HAP-1 (cell line): ENCODE measurements around the gene OTOA.
"Not testable (repeated sequence)": the region's sequence is repeated elsewhere in the genome, so short reads cannot be mapped to it uniquely, and the experiment has no call there.

Experiments
- DNase-seq, 2 experiments: peaks; one replicate each; pipeline ENCODE4 v3.0.0-alpha.2; 2016 to 2020; ENCODE audit warnings: low spot score in 2 of 2
- H3K27me3 ChIP-seq: fragments of 250-450 bp; sonication (Bioruptor Pico); 2 replicates; pipeline ENCODE4 v1.5.1; 2020; ENCODE audit warnings: low read depth, mild to moderate bottlenecking, moderate library complexity
- H3K36me3 ChIP-seq: fragments of 250-450 bp; sonication (Bioruptor Pico); replicated peaks from 2 replicates; pipeline ENCODE4 v1.5.1; 2020; ENCODE audit warnings: mild to moderate bottlenecking
- H3K4me1 ChIP-seq: fragments of 250-450 bp; sonication (Bioruptor Pico); 2 replicates; pipeline ENCODE4 v1.5.1; 2020; ENCODE audit warnings: mild to moderate bottlenecking
- H3K4me3 ChIP-seq: fragments of 250-450 bp; sonication (Bioruptor Pico); 2 replicates; pipeline ENCODE4 v1.5.1; 2020; ENCODE audit warnings: mild to moderate bottlenecking, moderate library complexity
- H3K9me3 ChIP-seq: fragments of 250-450 bp; sonication (Bioruptor Pico); 2 replicates; pipeline ENCODE4 v1.5.1; 2020; ENCODE audit warnings: mild to moderate bottlenecking, moderate library complexity
- in situ Hi-C: fragments of 300-500 bp; cut with MboI; formaldehyde crosslinking; loops from 3 replicates; pipeline ENCODE4 v1.14.3; 2020; ENCODE audit warnings: low sequenced_read_pairs, inconsistent platforms, mixed read lengths

Gene OTOA

GRCh38 chr16:21666772-21667171 lies 3.0 kb downstream of the OTOA start:
- Histone ChIP-seq H3K9me3 (peaks cover 3% of the 10 kb centered on the region; the same call in 1 of the 2 replicates), H3K4me1 (peaks cover 9% of the 10 kb centered on the region), H3K36me3 (no peaks in the 10 kb centered on the region), H3K4me3 (no peak overlapping the region), H3K27me3 (no peaks in the 10 kb centered on the region)
- in situ Hi-C loops, result no loop called here
- DNase-seq, result peak; percentile 18 to 32

- no peak for DNase-seq
- in situ Hi-C loops, result no loop called here
- no peak overlapping the region for H3K4me3 ChIP-seq
- H3K4me1 ChIP-seq, result peaks cover 9% of the 10 kb centered on the region
- no peaks in the 10 kb centered on the region for H3K36me3 ChIP-seq
- H3K9me3 ChIP-seq, result peaks cover 3% of the 10 kb centered on the region; the same call in 1 of the 2 replicates
- H3K27me3 ChIP-seq, result no peaks in the 10 kb centered on the region
These were observed 3.8 kb downstream of the OTOA start for GRCh38 chr16:21667575-21667974.

- DNase-seq, result no peak
- Histone ChIP-seq H3K27me3 (no peaks in the 10 kb centered on the region), H3K4me3 (no peak overlapping the region), H3K36me3 (no peaks in the 10 kb centered on the region), H3K4me1 (no peaks in the 10 kb centered on the region), H3K9me3 (peaks cover 4% of the 10 kb centered on the region)
- in situ Hi-C loops, result no loop called here
These were observed 9.7 kb downstream of the OTOA start for GRCh38 chr16:21673469-21673868.

- in situ Hi-C loops, H3K4me1 ChIP-seq, H3K9me3 ChIP-seq, H3K4me3 ChIP-seq, H3K27me3 ChIP-seq, DNase-seq, H3K36me3 ChIP-seq: not testable (repeated sequence)
These were observed 10.7 kb downstream of the OTOA start for GRCh38 chr16:21674456-21674855.

GRCh38 chr16:21680714-21681113 lies 16.9 kb downstream of the OTOA start:
- H3K4me1 ChIP-seq, in situ Hi-C loops, H3K4me3 ChIP-seq: not testable (repeated sequence)

GRCh38 chr16:21683184-21683583 lies 19.4 kb downstream of the OTOA start:
- H3K36me3 ChIP-seq, result no peaks in the 10 kb centered on the region
- no peaks in the 10 kb centered on the region for H3K9me3 ChIP-seq
- H3K4me3 ChIP-seq, result no peak overlapping the region
- in situ Hi-C loops, result no loop called here
- no peaks in the 10 kb centered on the region for H3K4me1 ChIP-seq
- H3K27me3 ChIP-seq, result peaks cover 4% of the 10 kb centered on the region; the same call in 1 of the 2 replicates
- DNase-seq, result no peak

More at GRCh38 chr16:21680714-21681113, 16.9 kb downstream of the OTOA start:
- not testable (repeated sequence) for DNase-seq, H3K27me3 ChIP-seq, H3K9me3 ChIP-seq, H3K36me3 ChIP-seq

- Histone ChIP-seq H3K9me3 (no peaks in the 10 kb centered on the region), H3K4me1 (no peaks in the 10 kb centered on the region), H3K36me3 (no peaks in the 10 kb centered on the region), H3K27me3 (no peaks in the 10 kb centered on the region; the same call in 1 of the 2 replicates), H3K4me3 (no peak overlapping the region)
- in situ Hi-C loops, result no loop called here
- DNase-seq, result peak; percentile 9 to 65
These were observed 20.4 kb downstream of the OTOA start for GRCh38 chr16:21684199-21684598.

GRCh38 chr16:21685034-21685455 lies 21.3 kb downstream of the OTOA start:
- Histone ChIP-seq H3K9me3 (no peaks in the 10 kb centered on the region), H3K4me1 (no peaks in the 10 kb centered on the region), H3K27me3 (no peaks in the 10 kb centered on the region), H3K4me3 (no peak overlapping the region), H3K36me3 (no peaks in the 10 kb centered on the region)
- in situ Hi-C loops, result no loop called here
- DNase-seq, result peak in 1 of 2 experiments; percentile 37

GRCh38 chr16:21689107-21689506 lies 25.3 kb downstream of the OTOA start:
- Histone ChIP-seq H3K4me3 (no peak overlapping the region), H3K36me3 (no peaks in the 10 kb centered on the region), H3K27me3 (no peaks in the 10 kb centered on the region), H3K9me3 (no peaks in the 10 kb centered on the region), H3K4me1 (no peaks in the 10 kb centered on the region)
- no peak for DNase-seq
- in situ Hi-C loops, result no loop called here

GRCh38 chr16:21690967-21691366 lies 27.2 kb downstream of the OTOA start:
- H3K4me3 ChIP-seq, H3K36me3 ChIP-seq, H3K9me3 ChIP-seq, H3K27me3 ChIP-seq, DNase-seq, in situ Hi-C loops, H3K4me1 ChIP-seq: not testable (repeated sequence)

GRCh38 chr16:21694609-21695008 lies 30.8 kb downstream of the OTOA start:
- H3K4me3 ChIP-seq, result no peak overlapping the region
- no peaks in the 10 kb centered on the region for H3K9me3 ChIP-seq
- in situ Hi-C loops, result no loop called here
- no peak for DNase-seq
- H3K4me1 ChIP-seq, result no peaks in the 10 kb centered on the region
- no peaks in the 10 kb centered on the region for H3K36me3 ChIP-seq
- H3K27me3 ChIP-seq, result peaks cover 3% of the 10 kb centered on the region; the same call in 1 of the 2 replicates

GRCh38 chr16:21697032-21697431 lies 33.3 kb downstream of the OTOA start:
- Histone ChIP-seq H3K4me1 (no peaks in the 10 kb centered on the region), H3K4me3 (no peak overlapping the region), H3K9me3 (no peaks in the 10 kb centered on the region), H3K36me3 (no peaks in the 10 kb centered on the region), H3K27me3 (peaks cover 3% of the 10 kb centered on the region; the same call in 1 of the 2 replicates)
- in situ Hi-C loops, result no loop called here
- no peak for DNase-seq

- no peaks in the 10 kb centered on the region for H3K9me3 ChIP-seq
- peaks cover 3% of the 10 kb centered on the region; the same call in 1 of the 2 replicates for H3K27me3 ChIP-seq
- in situ Hi-C loops, result no loop called here
- no peaks in the 10 kb centered on the region for H3K4me1 ChIP-seq
- H3K4me3 ChIP-seq, result no peak overlapping the region
- no peak for DNase-seq
- H3K36me3 ChIP-seq, result no peaks in the 10 kb centered on the region
These were observed 34.6 kb downstream of the OTOA start for GRCh38 chr16:21698169-21699032.

GRCh38 chr16:21701271-21701670 lies 37.5 kb downstream of the OTOA start:
- peaks cover 3% of the 10 kb centered on the region; the same call in 1 of the 2 replicates for H3K27me3 ChIP-seq
- H3K4me1 ChIP-seq, result no peaks in the 10 kb centered on the region
- H3K9me3 ChIP-seq, result no peaks in the 10 kb centered on the region
- H3K36me3 ChIP-seq, result no peaks in the 10 kb centered on the region
- H3K4me3 ChIP-seq, result no peak overlapping the region
- in situ Hi-C loops, result no loop called here
- DNase-seq, result no peak
